ENCODE results near the gene ACAN.

Gene ACAN

DNA sequence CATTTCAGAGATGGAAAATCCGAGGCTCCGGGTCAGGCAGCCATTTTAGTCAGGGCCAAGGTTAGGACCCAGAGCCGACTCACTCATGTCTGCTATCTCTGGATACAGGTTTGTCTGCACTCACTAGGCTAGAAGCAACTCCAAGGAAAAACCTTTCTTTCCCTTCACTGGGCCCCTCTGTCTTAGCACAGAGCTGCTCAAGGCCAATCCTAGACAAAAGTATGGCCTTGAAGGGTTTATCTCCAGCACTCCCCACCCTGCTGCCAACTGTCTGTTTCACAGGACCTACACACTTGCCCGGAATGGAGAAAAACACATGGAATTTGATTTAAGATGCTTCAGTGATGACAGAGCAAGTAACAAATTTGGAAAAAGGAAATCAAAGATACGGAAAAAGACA, 25.6 kb downstream of the ACAN start:
- no peak for DNase-seq (ENCODE audit: low read depth)
- no peak overlapping the region for H3K4me3 ChIP-seq (ENCODE audit: low read length)
- TF ChIP-seq, protein P1, sequence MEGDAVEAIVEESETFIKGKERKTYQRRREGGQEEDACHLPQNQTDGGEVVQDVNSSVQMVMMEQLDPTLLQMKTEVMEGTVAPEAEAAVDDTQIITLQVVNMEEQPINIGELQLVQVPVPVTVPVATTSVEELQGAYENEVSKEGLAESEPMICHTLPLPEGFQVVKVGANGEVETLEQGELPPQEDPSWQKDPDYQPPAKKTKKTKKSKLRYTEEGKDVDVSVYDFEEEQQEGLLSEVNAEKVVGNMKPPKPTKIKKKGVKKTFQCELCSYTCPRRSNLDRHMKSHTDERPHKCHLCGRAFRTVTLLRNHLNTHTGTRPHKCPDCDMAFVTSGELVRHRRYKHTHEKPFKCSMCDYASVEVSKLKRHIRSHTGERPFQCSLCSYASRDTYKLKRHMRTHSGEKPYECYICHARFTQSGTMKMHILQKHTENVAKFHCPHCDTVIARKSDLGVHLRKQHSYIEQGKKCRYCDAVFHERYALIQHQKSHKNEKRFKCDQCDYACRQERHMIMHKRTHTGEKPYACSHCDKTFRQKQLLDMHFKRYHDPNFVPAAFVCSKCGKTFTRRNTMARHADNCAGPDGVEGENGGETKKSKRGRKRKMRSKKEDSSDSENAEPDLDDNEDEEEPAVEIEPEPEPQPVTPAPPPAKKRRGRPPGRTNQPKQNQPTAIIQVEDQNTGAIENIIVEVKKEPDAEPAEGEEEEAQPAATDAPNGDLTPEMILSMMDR (conservative IDR thresholded peaks at IDR 0.05; ENCODE audit: low read depth, low read length): no peak

GRCh38 chr15:88830016-88830415, 26.8 kb downstream of the ACAN start:
- H3K4me3 ChIP-seq (ENCODE audit: low read length): no peak overlapping the region
- DNase-seq (ENCODE audit: low read depth): no peak
- TF ChIP-seq, protein P1 (conservative IDR thresholded peaks at IDR 0.05; ENCODE audit: low read depth, low read length): no peak

GRCh38 chr15:88832820-88833730, 29.8 kb downstream of the ACAN start:
- no peak overlapping the region for H3K4me3 ChIP-seq (ENCODE audit: low read length)
- DNase-seq (ENCODE audit: low read depth): no peak
- TF ChIP-seq, protein P1 (conservative IDR thresholded peaks at IDR 0.05; ENCODE audit: low read depth, low read length): no peak

GRCh38 chr15:88833731-88834100, 30.5 kb downstream of the ACAN start:
- TF ChIP-seq, protein P1 (conservative IDR thresholded peaks at IDR 0.05; ENCODE audit: low read depth, low read length): no peak
- H3K4me3 ChIP-seq (ENCODE audit: low read length): no peak overlapping the region
- no peak for DNase-seq (ENCODE audit: low read depth)

DNA sequence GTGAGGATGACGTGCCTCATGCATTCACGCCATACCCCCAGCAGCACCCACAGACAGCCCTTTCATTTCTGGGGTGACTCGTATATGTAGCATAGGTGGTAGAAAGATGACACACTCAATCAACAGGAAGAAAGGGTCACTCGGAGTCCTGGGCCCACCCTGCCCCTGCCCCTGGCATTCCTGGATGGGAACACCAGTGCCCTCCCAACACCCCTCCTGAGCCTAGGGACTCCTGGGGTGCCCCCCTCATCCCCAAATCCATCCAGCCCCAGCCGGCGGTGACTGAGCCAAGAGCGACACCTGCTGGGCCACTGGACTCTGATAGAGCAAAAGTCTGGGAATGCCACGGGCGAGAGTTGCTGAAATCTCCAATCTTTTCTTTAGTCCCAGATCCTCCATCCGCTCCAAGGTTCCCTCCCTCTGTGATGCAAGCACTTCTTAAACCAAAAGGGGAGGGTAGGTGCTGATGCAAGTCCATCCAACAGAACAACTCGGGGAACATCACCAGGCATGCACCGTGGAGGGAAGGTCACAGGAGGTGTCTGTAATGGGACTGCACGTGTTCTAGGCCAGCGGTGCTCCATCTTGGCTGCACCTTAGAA, 31.1 kb downstream of the ACAN start:
- TF ChIP-seq, protein P1 (conservative IDR thresholded peaks at IDR 0.05; ENCODE audit: low read depth, low read length): peak; percentile 67
- DNase-seq (ENCODE audit: low read depth): no peak
- no peak overlapping the region for H3K4me3 ChIP-seq (ENCODE audit: low read length)

- no peak for DNase-seq (ENCODE audit: low read depth)
Measured at GRCh38 chr15:88835119-88835518, 31.9 kb downstream of the ACAN start.

More at GRCh38 chr15:88835119-88835518, 31.9 kb downstream of the ACAN start:
- H3K4me3 ChIP-seq (ENCODE audit: low read length): no peak overlapping the region
- TF ChIP-seq, protein P1 (conservative IDR thresholded peaks at IDR 0.05; ENCODE audit: low read depth, low read length): no peak
